ENCODE results near the gene SAP130. TPM values are rescaled to one million over a fixed set of nuclear protein-coding genes. Genes with fewer than 3 reads are reported as not detected.

Gene SAP130
- total and polyA plus RNA-seq, 4 donors: 3.3 to 5.3 (median 4.5) TPM

DNA sequence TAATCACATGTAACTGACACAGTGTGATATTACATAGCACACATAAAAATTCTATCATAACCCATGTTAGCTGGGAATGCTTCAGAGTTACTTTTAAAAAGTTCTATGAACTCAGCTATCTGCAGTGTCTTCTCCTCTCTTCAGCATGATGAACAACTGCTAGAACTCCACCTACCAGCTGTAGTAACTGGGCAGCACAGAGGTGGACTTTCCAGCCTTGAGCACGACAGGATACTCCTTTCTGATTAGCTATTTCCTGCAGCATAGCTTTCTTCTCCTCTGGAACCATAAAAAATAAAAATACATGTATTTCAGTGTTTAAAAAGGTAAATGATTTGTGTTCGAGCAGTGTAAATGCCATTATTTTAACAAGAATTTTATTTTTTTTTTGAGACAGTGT, 82.6 kb downstream of the SAP130 start:
- TF ChIP-seq TAF1 (conservative IDR thresholded peaks at IDR 0.05) (no peak), YY1 (IDR thresholded peaks at IDR 0.05) (no peak), NR2F2 (IDR thresholded peaks at IDR 0.05) (no peak), GABPA (IDR thresholded peaks at IDR 0.05 in 1 of 2, conservative IDR thresholded peaks at IDR 0.05 in 1 of 2) (no peak), HNF4A (conservative IDR thresholded peaks at IDR 0.05) (no peak), ZBTB33 (IDR thresholded peaks at IDR 0.05) (no peak), FOXA2 (IDR thresholded peaks at IDR 0.05) (no peak), HNF4G (IDR thresholded peaks at IDR 0.05) (no peak), RXRA (IDR thresholded peaks at IDR 0.05) (no peak), SP1 (IDR thresholded peaks at IDR 0.05) (no peak), FOXA1 (IDR thresholded peaks at IDR 0.05) (no peak), EGR1 (IDR thresholded peaks at IDR 0.05; ENCODE audit: low read depth in 2 of 2) (no peak), RAD21 (IDR thresholded peaks at IDR 0.05) (no peak), JUND (IDR thresholded peaks at IDR 0.05) (no peak)
- TF ChIP-seq, protein P1, sequence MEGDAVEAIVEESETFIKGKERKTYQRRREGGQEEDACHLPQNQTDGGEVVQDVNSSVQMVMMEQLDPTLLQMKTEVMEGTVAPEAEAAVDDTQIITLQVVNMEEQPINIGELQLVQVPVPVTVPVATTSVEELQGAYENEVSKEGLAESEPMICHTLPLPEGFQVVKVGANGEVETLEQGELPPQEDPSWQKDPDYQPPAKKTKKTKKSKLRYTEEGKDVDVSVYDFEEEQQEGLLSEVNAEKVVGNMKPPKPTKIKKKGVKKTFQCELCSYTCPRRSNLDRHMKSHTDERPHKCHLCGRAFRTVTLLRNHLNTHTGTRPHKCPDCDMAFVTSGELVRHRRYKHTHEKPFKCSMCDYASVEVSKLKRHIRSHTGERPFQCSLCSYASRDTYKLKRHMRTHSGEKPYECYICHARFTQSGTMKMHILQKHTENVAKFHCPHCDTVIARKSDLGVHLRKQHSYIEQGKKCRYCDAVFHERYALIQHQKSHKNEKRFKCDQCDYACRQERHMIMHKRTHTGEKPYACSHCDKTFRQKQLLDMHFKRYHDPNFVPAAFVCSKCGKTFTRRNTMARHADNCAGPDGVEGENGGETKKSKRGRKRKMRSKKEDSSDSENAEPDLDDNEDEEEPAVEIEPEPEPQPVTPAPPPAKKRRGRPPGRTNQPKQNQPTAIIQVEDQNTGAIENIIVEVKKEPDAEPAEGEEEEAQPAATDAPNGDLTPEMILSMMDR (IDR thresholded peaks at IDR 0.05; ENCODE audit: low read depth, low read length, missing input control): no peak
- TF ChIP-seq, protein P2, sequence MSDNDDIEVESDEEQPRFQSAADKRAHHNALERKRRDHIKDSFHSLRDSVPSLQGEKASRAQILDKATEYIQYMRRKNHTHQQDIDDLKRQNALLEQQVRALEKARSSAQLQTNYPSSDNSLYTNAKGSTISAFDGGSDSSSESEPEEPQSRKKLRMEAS (IDR thresholded peaks at IDR 0.05): no peak
- TF ChIP-seq, protein P3, sequence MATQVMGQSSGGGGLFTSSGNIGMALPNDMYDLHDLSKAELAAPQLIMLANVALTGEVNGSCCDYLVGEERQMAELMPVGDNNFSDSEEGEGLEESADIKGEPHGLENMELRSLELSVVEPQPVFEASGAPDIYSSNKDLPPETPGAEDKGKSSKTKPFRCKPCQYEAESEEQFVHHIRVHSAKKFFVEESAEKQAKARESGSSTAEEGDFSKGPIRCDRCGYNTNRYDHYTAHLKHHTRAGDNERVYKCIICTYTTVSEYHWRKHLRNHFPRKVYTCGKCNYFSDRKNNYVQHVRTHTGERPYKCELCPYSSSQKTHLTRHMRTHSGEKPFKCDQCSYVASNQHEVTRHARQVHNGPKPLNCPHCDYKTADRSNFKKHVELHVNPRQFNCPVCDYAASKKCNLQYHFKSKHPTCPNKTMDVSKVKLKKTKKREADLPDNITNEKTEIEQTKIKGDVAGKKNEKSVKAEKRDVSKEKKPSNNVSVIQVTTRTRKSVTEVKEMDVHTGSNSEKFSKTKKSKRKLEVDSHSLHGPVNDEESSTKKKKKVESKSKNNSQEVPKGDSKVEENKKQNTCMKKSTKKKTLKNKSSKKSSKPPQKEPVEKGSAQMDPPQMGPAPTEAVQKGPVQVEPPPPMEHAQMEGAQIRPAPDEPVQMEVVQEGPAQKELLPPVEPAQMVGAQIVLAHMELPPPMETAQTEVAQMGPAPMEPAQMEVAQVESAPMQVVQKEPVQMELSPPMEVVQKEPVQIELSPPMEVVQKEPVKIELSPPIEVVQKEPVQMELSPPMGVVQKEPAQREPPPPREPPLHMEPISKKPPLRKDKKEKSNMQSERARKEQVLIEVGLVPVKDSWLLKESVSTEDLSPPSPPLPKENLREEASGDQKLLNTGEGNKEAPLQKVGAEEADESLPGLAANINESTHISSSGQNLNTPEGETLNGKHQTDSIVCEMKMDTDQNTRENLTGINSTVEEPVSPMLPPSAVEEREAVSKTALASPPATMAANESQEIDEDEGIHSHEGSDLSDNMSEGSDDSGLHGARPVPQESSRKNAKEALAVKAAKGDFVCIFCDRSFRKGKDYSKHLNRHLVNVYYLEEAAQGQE (IDR thresholded peaks at IDR 0.05): no peak
- TF ChIP-seq, protein P4, sequence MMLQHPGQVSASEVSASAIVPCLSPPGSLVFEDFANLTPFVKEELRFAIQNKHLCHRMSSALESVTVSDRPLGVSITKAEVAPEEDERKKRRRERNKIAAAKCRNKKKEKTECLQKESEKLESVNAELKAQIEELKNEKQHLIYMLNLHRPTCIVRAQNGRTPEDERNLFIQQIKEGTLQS (IDR thresholded peaks at IDR 0.05): no peak
- H3K4me1 ChIP-seq (ENCODE audit: control insufficient read depth in 4 of 4, insufficient read depth in 4 of 4, low read length in 3 of 4): no peaks in the 10 kb centered on the region
- no peak overlapping the region for H3K4me3 ChIP-seq (ENCODE audit: low read depth in 1 of 3, low read length in 3 of 3)
- no peak overlapping the region for H3K27ac ChIP-seq (ENCODE audit: low read depth in 1 of 2, low read length in 2 of 2)
- no peak for DNase-seq (ENCODE audit: low spot score)
- WGBS: 92% methylated on average over 2 of the region's 2 CpGs
- no peaks in the 10 kb centered on the region for H3K27me3 ChIP-seq (ENCODE audit: control insufficient read depth in 4 of 4, insufficient read depth in 4 of 4, low read length in 3 of 4)
- H3K9ac ChIP-seq (ENCODE audit: low read depth in 1 of 2, low read length in 2 of 2): no peak overlapping the region
- H3K9me3 ChIP-seq (ENCODE audit: control insufficient read depth in 4 of 4, low read length in 3 of 4): no peaks in the 10 kb centered on the region
- H3K36me3 ChIP-seq (ENCODE audit: control insufficient read depth in 4 of 4, insufficient read depth in 3 of 4, low read depth in 1 of 4, low read length in 3 of 4): peaks cover 18 to 76% (median 52%) of the 10 kb centered on the region in 4 donors
